DMS 273 (cell line): ENCODE measurements around the gene BMX.

Experiments used
- DNase-seq: peaks from one replicate; lab custom pipeline; 2025; ENCODE audit not compliant: unreplicated experiment; lab: John Stamatoyannopoulos, UW

The BMX gene

DNA sequence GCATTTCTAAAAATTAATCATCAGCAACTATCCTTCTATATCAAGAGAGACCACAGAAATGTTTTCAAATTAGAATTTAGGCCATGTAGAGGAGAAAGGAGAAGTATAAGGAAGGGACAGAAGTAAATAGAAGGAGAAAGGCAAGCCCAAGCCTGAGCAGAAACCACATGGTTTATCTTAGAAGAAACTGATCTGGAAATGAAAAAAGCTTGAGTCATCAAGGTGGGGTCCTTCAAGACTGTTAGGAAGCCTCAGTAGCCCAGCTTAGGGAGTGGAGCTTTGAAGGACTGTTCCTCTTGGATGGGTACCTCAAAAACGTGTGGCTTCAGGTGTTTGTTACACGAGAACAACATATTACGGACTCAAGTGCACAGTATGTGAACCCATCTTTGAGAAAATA is 4.5 kb downstream of the BMX start:
- no peak for DNase-seq

DNA sequence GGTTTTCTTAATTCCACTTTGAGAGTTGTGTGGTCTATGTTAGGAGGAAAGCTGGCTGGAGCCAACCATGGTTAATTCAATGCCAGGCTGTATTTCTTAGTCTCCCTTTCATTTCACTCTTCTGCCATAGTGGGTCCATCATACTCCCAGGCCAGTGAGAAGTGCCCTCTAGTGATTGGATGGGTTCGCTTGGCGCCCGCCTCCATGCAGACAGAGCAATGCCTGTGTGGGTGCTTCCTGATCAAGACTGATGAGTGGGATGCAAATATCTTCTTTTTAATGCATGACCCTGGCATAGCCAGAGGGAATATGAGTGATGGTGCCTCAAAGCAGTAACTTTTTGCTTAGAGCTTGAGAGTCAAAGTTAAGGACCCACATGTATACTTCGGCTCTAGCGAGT is 6.4 kb downstream of the BMX start:
- no peak for DNase-seq

DNA sequence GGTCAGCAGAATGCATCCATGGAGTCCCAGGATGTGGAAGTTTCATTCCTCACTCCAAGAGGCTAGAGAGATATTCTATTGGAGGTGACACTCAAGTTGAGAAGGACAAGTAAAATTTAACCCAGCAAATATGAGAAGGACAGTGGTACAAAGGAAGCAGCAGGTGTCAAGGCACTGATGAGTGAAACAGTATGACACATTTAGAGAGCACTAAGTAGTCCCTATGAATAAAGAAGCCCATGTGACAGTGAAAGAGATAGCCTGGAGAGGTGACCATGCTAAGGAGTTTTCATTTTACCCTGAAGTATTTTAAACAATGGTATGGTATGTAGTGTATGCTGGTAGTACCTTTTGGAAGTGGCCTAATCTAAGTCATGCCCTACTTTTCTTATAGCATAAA is 9.2 kb downstream of the BMX start:
- no peak for DNase-seq

GRCh38 chrX:15511563-15511962 is 11.0 kb downstream of the BMX start:
- DNase-seq, result peak; percentile 12

- no peak for DNase-seq
These were observed 11.9 kb downstream of the BMX start for GRCh38 chrX:15512401-15512965.

DNA sequence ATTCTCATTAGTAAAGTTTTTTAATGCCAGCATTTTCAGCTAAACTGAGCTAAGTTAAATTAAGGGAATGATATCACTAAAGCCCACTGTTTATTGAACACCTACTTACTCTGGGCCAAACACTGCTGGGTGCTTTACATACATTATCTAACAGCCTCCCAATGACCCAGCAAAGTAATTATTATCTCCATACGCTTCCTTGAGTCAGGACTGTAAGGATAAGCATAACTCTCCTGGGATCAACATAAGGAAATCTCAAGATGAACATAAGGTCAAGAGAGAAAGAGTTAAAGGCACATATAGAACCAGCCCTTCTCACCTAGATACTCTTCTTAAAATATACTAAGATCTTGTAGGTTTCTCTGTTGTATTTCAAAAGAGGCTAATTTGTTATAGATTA is 13.7 kb downstream of the BMX start:
- DNase-seq, result no peak

DNA sequence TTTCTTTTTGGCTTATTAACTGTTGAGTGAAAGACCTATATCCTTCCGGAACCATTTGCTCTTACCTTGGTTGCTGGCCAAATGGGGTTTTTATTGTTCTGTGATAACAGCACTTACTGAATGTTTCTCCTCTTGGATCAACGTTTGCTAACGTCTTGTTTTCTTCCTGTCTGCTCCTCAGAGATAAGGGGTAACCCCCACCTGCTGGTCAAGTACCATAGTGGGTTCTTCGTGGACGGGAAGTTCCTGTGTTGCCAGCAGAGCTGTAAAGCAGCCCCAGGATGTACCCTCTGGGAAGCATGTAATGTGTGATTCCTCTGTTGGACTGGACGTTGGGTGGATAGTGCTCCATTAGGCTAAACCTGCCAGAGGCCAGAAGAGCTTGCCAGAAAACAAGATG is 15.3 kb downstream of the BMX start:
- peak; percentile 80 for DNase-seq

- DNase-seq, result no peak
These were observed 21.9 kb downstream of the BMX start for GRCh38 chrX:15522464-15522863.

- DNase-seq, result no peak
These were observed 22.5 kb downstream of the BMX start for GRCh38 chrX:15523088-15523487.

- no peak for DNase-seq
These were observed 23.8 kb downstream of the BMX start for GRCh38 chrX:15524417-15524816.

DNA sequence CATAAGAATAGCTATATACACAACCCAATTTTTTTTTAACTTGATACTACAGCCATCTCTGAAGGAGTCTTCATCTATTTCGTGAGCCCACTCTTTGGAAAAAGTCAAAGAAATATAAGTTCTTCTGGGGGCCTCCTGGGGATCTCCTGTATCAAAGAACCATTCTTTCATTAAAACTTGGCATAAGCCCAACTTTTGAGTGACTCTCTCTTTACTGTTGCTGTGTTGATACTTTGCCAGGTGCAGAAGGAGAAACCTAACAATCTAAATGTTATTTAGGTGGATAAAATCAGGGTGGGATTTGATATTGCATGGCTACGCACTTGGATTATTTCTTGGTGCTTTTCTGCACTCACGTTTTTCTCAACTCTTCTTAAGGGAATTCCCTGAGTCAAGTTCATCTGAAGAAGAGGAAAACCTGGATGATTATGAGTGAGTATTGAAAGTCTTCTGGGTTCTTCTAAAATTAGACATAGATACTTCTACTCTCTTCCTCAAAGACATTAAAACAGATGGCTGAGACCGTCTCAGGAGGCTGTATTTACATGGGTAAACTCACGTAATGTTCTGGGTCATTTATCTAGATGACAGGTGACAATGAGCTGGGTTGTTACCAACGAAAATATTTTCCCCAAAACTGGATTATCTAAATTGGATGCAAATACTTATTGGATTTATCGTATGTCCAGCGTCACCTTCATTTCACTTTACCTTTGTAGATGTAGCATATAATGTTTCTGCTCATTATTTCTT is 25.2 kb downstream of the BMX start:
- peak; percentile 71 for DNase-seq

DNA sequence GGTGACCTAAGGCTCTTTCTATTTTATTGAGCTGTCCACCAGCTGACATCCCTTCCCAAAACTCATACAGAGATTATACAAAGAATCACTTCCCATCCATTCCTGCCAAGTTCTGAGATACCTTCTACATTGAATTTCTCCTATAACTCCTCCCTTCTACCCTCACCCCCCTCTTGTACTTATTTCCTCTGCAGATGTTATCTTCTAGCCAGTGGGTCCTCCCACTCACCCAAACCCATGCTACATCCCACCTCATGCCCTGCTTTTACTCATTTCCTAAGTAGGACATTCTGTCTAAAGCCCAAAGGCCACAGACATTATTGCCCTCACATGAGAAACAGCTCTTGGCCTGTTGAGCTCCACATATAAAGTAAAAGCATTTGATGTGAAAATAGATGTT is 28.6 kb downstream of the BMX start:
- DNase-seq, result no peak

GRCh38 chrX:15530318-15530717 is 29.7 kb downstream of the BMX start:
- peak; percentile 52 for DNase-seq

DNA sequence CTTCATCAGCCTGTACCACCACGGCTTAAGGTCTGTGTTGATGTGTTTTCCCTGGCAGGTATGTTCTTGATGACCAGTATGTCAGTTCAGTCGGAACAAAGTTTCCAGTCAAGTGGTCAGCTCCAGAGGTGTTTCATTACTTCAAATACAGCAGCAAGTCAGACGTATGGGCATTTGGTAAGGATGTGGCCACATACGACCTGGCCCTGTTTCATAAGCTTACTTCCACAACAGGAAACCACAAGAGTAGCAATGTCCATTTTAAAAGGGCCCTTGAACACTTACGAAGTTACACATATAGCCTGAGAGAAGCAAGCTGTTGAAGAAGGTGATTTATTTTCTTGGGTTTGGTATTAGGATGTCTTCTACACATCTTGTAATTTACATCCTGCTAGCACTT is 46.1 kb downstream of the BMX start:
- DNase-seq, result no peak

DNA sequence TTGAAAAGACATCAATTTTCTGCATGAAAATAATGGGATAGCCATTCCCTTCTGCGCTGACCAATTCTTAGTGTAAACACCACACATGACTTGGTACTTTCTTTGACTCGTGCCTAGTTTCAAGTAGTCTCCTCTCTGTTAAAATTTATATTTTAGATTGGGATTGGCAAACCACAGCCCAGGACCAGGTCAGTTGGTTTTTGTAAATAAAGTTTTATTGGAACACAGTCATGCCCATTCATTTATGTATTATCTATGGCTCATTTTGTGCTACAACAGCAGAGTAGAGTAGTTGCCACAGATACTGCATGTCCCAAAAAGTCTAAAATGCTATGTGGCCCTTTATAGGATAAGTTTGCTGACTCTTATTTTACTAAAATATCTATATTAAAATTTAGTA is 46.7 kb downstream of the BMX start:
- no peak for DNase-seq

- DNase-seq, result no peak
These were observed 48.8 kb downstream of the BMX start for GRCh38 chrX:15549189-15550012.

GRCh38 chrX:15559227-15559626 is 58.6 kb downstream of the BMX start:
- DNase-seq, result no peak

DNA sequence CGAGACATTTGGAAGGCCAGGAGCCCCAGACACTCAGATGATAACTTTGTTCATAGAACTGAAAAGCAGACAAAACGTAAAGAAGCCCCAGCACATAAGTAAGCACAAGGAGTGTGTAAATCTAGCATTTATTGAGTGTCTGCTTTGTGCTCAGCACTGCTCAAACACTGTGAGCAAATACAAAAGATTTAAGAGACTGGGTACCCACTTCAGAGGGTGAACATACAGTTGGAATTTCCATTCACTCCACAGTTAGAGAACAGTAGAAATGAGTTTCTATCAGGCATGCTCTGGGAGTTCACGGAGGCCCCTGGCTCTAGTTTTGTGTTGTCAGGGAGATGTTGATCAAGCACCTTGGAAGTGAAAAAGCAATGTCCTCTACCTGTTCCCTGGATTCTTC is 60.3 kb downstream of the BMX start:
- DNase-seq, result no peak

DNA sequence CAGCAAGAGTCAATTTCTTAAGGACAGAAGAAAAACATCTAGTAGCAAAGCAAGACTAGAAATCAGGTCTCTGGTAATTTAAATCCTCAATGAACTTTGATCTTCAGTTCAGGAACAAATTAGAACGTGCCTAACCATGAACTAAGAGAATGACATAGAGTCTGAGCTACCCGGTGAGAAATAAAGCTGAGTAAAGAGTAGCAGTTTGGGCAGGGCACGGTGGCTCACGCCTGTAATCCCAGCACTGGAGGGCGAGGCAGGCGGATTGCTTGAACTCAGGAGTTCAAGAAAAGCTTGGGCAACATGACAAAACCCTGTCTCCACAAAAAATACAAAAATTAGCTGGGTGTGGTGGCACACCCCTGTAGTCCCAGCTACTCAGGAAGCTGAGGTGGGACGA is 62.4 kb downstream of the BMX start:
- DNase-seq, result no peak

GRCh38 chrX:15564981-15565579 is 64.5 kb downstream of the BMX start:
- DNase-seq, result peak; percentile 89

GRCh38 chrX:15566244-15566643 is 65.6 kb downstream of the BMX start:
- peak; percentile 29 for DNase-seq

DNA sequence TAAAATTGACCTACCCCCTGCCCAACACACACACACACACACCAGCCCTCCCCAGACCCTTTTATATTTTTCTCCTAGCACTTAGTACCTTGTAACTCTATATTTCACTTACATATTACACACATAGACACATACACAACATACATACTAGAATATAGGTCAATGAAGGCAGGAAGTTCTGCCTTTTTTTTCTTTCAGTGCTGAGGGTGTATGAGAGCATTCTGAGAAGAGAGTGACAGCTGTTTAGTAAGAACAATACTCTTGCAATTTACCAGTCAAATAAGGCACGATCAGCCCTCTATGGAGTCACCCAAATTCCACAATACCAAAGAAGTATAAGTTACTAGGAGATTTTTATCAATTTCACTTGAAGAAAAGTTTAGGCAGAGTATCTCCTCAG is 66.7 kb downstream of the BMX start:
- no peak for DNase-seq
